ENCODE data around the gene C1S. TPM values are rescaled to one million over a fixed set of nuclear protein-coding genes. Genes with fewer than 3 reads are reported as not detected.

Gene C1S
- polyA plus RNA-seq, 3 donors from 2014 or later, result not detected

DNA sequence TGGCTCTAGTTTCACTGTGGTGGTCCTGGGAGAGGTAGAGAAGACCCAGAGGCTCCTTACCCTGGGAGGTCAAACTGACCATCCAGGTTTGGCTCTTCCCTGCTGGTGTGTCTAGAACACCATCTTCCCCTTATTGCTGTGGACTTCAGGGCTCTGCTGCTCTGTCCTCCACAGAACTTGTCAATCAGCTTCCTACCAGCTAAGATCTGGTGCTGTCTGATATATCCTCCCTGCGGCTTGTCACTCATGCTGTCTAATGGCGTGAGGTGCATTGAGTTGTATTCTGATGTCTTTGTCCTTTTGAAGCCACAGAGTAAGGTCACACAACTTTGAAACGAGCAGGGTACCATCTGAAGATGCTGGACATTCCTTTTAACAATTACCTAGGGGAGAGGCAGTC, 55.7 kb downstream of the C1S start:
- H3K27ac Mint-ChIP-seq, result no peak overlapping the region
- no peaks in the 10 kb centered on the region for H3K9me3 Mint-ChIP-seq
- DNase-seq, result no peak
- H3K4me3 Mint-ChIP-seq, result no peak overlapping the region
- H3K4me1 Mint-ChIP-seq, result peaks cover 5 to 9% of the 10 kb centered on the region in 2 donors
- H3K36me3 Mint-ChIP-seq, result peaks cover 9 to 27% (median 11%) of the 10 kb centered on the region in 3 donors
- H3K27me3 Mint-ChIP-seq (ENCODE audit: low read depth in 3 of 3), result peaks cover 0 to 3% (median 0%) of the 10 kb centered on the region in 3 donors

DNA sequence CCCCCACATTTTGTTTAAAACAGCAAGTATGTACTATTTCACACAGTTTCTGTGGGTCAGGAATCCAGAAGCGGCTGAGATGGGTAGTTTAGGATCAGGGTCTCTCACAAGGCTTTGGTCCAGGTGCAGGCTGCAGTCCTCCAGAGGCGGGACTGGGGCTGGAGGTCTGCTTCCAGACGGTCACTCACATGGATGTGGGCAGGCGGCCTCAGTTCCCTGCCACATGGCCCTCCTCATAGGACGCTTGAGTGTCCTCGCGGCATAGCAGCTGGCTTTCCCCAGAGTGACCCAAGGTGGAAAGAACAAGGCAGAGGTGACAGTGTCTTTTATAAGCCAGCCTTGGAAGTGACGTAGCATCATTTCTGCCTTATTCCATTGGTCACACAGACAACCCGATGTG, 56.4 kb downstream of the C1S start:
- Mint-ChIP-seq H3K36me3 (peaks cover 9 to 29% (median 11%) of the 10 kb centered on the region in 3 donors), H3K4me1 (peaks cover 5 to 9% of the 10 kb centered on the region in 2 donors), H3K27ac (no peak overlapping the region), H3K9me3 (no peaks in the 10 kb centered on the region), H3K27me3 (ENCODE audit: low read depth in 3 of 3) (peaks cover 0 to 3% (median 0%) of the 10 kb centered on the region in 3 donors), H3K4me3 (no peak overlapping the region)
- DNase-seq, result no peak

DNA sequence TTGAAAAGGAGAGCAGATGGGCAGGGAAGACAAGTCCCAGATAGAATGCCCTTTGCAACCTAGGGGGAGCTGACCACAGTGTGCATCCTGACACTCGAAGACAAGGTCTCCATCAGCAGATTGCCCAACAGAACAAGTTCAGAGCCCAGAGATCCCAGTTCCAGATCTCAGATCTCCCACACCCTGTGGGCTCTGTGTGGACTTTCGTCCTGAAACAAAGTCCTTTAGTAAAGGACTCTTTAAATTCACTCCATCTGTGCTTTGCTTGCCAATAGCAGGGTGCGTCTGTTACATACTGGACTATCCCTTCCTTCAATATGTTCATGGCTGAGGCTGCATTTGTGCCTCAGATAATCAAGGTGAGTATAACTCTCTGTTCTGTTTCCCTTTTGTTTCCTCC, 57.2 kb downstream of the C1S start:
- peaks cover 9 to 30% (median 11%) of the 10 kb centered on the region in 3 donors for H3K36me3 Mint-ChIP-seq
- peaks cover 0 to 3% (median 0%) of the 10 kb centered on the region in 3 donors for H3K27me3 Mint-ChIP-seq (ENCODE audit: low read depth in 3 of 3)
- H3K27ac Mint-ChIP-seq, result no peak overlapping the region
- no peak overlapping the region for H3K4me3 Mint-ChIP-seq
- no peak for DNase-seq
- H3K9me3 Mint-ChIP-seq, result no peaks in the 10 kb centered on the region
- peaks cover 5 to 9% of the 10 kb centered on the region in 2 donors for H3K4me1 Mint-ChIP-seq

DNA sequence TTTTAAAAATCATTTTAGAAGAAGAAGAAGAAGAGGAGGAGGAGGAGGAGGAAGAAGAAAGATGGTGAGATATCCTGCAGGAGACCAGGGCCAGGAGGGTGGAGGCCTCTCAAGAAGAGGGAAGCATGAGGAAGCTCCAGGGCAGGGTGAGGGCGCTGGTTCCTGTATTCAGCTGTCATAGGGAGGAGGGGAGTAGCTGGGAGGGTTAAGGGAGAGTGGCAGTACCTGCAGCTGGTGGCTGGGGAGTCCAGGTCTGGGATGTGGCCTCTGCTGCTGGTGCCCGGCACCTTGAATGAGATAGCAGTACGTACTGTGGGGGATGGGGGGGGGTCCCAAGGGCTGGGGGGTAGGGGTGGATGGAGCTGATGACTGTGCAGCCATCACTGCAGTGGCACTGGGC, 58.4 kb downstream of the C1S start:
- Mint-ChIP-seq H3K4me3 (no peak overlapping the region), H3K36me3 (peaks cover 9 to 27% (median 11%) of the 10 kb centered on the region in 3 donors), H3K27me3 (ENCODE audit: low read depth in 3 of 3) (peaks cover 0 to 3% (median 0%) of the 10 kb centered on the region in 3 donors), H3K9me3 (no peaks in the 10 kb centered on the region), H3K27ac (no peak overlapping the region), H3K4me1 (no peaks in the 10 kb centered on the region)
- no peak for DNase-seq

DNA sequence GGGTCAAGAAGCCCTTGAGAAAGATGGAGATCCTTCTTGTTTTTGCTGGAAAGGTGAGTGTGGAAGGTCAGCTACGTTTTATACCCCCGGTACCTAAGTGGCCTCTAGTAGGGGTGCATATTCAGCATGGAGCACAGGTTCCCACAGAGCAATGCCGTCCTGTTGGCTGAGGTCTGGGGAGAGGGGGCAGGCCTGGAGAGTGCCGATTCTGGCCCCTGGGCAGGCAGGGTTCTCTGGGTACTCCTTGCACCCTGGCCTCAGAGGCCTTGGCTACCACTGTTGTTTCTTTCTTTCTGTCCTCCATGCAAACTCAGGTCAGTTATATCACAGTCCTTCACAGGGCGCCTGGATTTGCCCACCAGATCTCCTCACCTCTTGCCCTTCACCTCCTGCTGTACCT, 59.6 kb downstream of the C1S start:
- Mint-ChIP-seq H3K27ac (no peak overlapping the region), H3K27me3 (ENCODE audit: low read depth in 3 of 3) (peaks cover 0 to 3% (median 0%) of the 10 kb centered on the region in 3 donors), H3K36me3 (peaks cover 9 to 22% (median 11%) of the 10 kb centered on the region in 3 donors), H3K4me3 (no peak overlapping the region), H3K4me1 (no peaks in the 10 kb centered on the region), H3K9me3 (no peaks in the 10 kb centered on the region)
- DNase-seq, result no peak

Other genes with a start within 250 kb of the C1S start
- gene GPR162, start 238.9 kb upstream of the C1S start, polyA plus RNA-seq, result not detected
- not detected for gene P3H3, start 232.3 kb upstream of the C1S start, polyA plus RNA-seq
- not detected for gene GNB3, start 219.8 kb upstream of the C1S start, polyA plus RNA-seq
- 1 to 10 TPM in 1 of 3 donors, under 1 TPM in 1, not detected in 1; 0.99 to 1.5 TPM for gene CDCA3, start 209.4 kb upstream of the C1S start, polyA plus RNA-seq
- gene USP5, start 208.6 kb upstream of the C1S start, polyA plus RNA-seq, result 10 to 100 TPM; 41.3 to 54.0 (median 52.0) TPM
- 1,000 to 10,000 TPM in 1 of 3 donors, 100 to 1,000 TPM in 2; 801 to 1,209 (median 811) TPM for gene TPI1, start 193.2 kb upstream of the C1S start, polyA plus RNA-seq
- gene SPSB2, start 187.4 kb upstream of the C1S start, polyA plus RNA-seq, result 10 to 100 TPM; 11.2 to 17.0 (median 11.4) TPM
- 1 to 10 TPM; 2.3 to 4.4 (median 2.4) TPM for gene LRRC23, start 155.9 kb upstream of the C1S start, polyA plus RNA-seq
- 1 to 10 TPM; 2.0 to 6.5 (median 3.8) TPM for gene ENO2, start 146.1 kb upstream of the C1S start, polyA plus RNA-seq
- gene ATN1, start 132.8 kb upstream of the C1S start, polyA plus RNA-seq, result 1 to 10 TPM in 2 of 3 donors, not detected in 1; 1.0 to 2.1 TPM
- gene RNU7-1, start 116.9 kb upstream of the C1S start, polyA plus RNA-seq, result not detected
- 100 to 1,000 TPM in 2 of 3 donors, 10 to 100 TPM in 1; 83.7 to 315 (median 170) TPM for gene C12orf57, start 116.7 kb upstream of the C1S start, polyA plus RNA-seq
- 100 to 1,000 TPM; 231 to 513 (median 294) TPM for gene PTPN6, start 109.4 kb upstream of the C1S start, polyA plus RNA-seq
- 100 to 1,000 TPM; 121 to 141 (median 136) TPM for gene PHB2, start 90.1 kb upstream of the C1S start, polyA plus RNA-seq
- 10 to 100 TPM; 46.2 to 83.8 (median 65.5) TPM for gene EMG1, start 89.8 kb upstream of the C1S start, polyA plus RNA-seq
- gene LPCAT3, start 42.2 kb upstream of the C1S start, polyA plus RNA-seq, result 10 to 100 TPM; 18.4 to 39.2 (median 34.8) TPM
- 1 to 10 TPM in 1 of 3 donors, under 1 TPM in 1, not detected in 1; 0.98 to 3.9 TPM for gene C1R, start 31.7 kb downstream of the C1S start, polyA plus RNA-seq
- 10 to 100 TPM in 1 of 3 donors, 1 to 10 TPM in 1, under 1 TPM in 1; 0.75 to 10.5 (median 8.5) TPM for gene C1RL, start 48.5 kb downstream of the C1S start, polyA plus RNA-seq
- not detected for gene RBP5, start 68.2 kb downstream of the C1S start, polyA plus RNA-seq
- gene CLSTN3, start 69.7 kb downstream of the C1S start, polyA plus RNA-seq, result 10 to 100 TPM in 2 of 3 donors, 1 to 10 TPM in 1; 7.6 to 18.9 (median 13.8) TPM
- 10 to 100 TPM; 11.9 to 22.6 (median 17.1) TPM for gene PEX5, start 129.0 kb downstream of the C1S start, polyA plus RNA-seq
- not detected for gene ACSM4, start 243.4 kb downstream of the C1S start, polyA plus RNA-seq

All from immature natural killer cell (primary cell).